GM12878 (cell line): Measurements from ENCODE around the gene MST1. TPM values are rescaled to one million over a fixed set of nuclear protein-coding genes. Genes with fewer than 3 reads are reported as not detected.

Experiments used
- ATAC-seq: fragments of 200-7000 bp; cut with Tn5 transposase; 3 replicates; pipeline ENCODE4 v1.9.1; 2020; ENCODE audit warnings: mild to moderate bottlenecking, moderate library complexity
- BruUV-seq: library from RNA; stranded (reverse); fragments of 400-500 nt; replicated peaks from 2 replicates; lab custom pipeline; 2021; lab: Mats Ljungman, UMichigan
- CTCF ChIA-PET: fragments of 300-600 bp; sonication (Branson Sonifier 250); formaldehyde crosslinking; extraction: SDS; loops from one replicate; lab custom pipeline; 2021; ENCODE audit warnings: inconsistent platforms; lab: Yijun Ruan, JAX
- POLR2A ChIA-PET: fragments of 350-600 bp; formaldehyde crosslinking; extraction: SDS; loops from one replicate; lab custom pipeline; 2021; ENCODE audit warnings: inconsistent platforms; lab: Charles Lee
- RAD21 ChIA-PET: fragments of 300-600 bp; sonication (Branson Sonifier 250); formaldehyde crosslinking; loops from one replicate; lab custom pipeline; 2023; ENCODE audit warnings: antibody characterized with exemption; ENCODE audit not compliant: unreplicated experiment; lab: Charles Lee
- SMC1A ChIA-PET: fragments of 300-600 bp; sonication (Branson Sonifier 250); formaldehyde crosslinking; loops from one replicate; lab custom pipeline; 2023; ENCODE audit not compliant: unreplicated experiment, uncharacterized antibody; lab: Charles Lee
- DNase-seq: peaks from one replicate; pipeline ENCODE4 v3.0.0-alpha.2; 2011; ENCODE audit warnings: low read depth, low spot score
- FAIRE-seq: peaks from 3 replicates; lab custom pipeline; 2011; peaks lifted over from hg19 to GRCh38; lab: Jason Lieb, UNC
- H2AFZ ChIP-seq: 2 replicates; pipeline ENCODE4 v1.6.0; 2011; ENCODE audit warnings: low read depth, low read length, control low read depth; ENCODE audit not compliant: control insufficient read depth
- H3K27ac ChIP-seq: 2 replicates; pipeline ENCODE4 v1.5.1; 2011; ENCODE audit warnings: control low read depth; ENCODE audit not compliant: control insufficient read depth, insufficient read depth
- H3K27me3 ChIP-seq, 2 experiments: replicated peaks in 1 of 2; 2 replicates each; pipeline versions ENCODE4 v1.6.0 to v1.6.1; 2011; ENCODE audit warnings: low read length in 1 of 2; ENCODE audit not compliant: control insufficient read depth in 2 of 2, insufficient read depth in 2 of 2
- H3K36me3 ChIP-seq, 2 experiments: 2 replicates each; pipeline ENCODE4 v1.5.1; 2011; ENCODE audit warnings: low read length in 1 of 2; ENCODE audit not compliant: control insufficient read depth in 2 of 2, insufficient read depth in 2 of 2
- H3K4me1 ChIP-seq: 2 replicates; pipeline ENCODE4 v1.6.1; 2011; ENCODE audit warnings: mild to moderate bottlenecking, low read length, moderate library complexity, mixed read lengths; ENCODE audit not compliant: control insufficient read depth, insufficient read depth
- H3K4me2 ChIP-seq: 2 replicates; pipeline ENCODE4 v1.6.0; 2011; ENCODE audit warnings: control low read depth; ENCODE audit not compliant: control insufficient read depth, insufficient read depth
- H3K4me3 ChIP-seq: fragments of 200-600 bp; sonication (generic); 2 replicates; pipeline ENCODE4 v1.5.1; 2016
- H3K79me2 ChIP-seq: 2 replicates; pipeline ENCODE4 v1.6.0; 2011; ENCODE audit warnings: low read length; ENCODE audit not compliant: control insufficient read depth, insufficient read depth
- H3K9ac ChIP-seq: 2 replicates; pipeline ENCODE4 v1.8.0; 2011; ENCODE audit warnings: low read length, control low read depth, mixed read lengths; ENCODE audit not compliant: control insufficient read depth, insufficient read depth
- H3K9me3 ChIP-seq: replicated peaks from 3 replicates; pipeline ENCODE4 v1.5.1; 2011; ENCODE audit warnings: mild to moderate bottlenecking, low read length; ENCODE audit not compliant: control insufficient read depth, insufficient read depth
- H4K20me1 ChIP-seq: 2 replicates; pipeline ENCODE4 v1.6.0; 2011; ENCODE audit not compliant: control insufficient read depth, insufficient read depth
- CBFB ChIP-seq: IDR thresholded peaks from 2 replicates; pipeline ENCODE4 v1.6.1; 2016; ENCODE audit warnings: antibody characterized with exemption, low read depth
- E2F8 ChIP-seq: fragments of 450-650 bp; IDR thresholded peaks from 2 replicates; pipeline ENCODE4 v1.6.1; 2018; ENCODE audit warnings: mild to moderate bottlenecking, low read depth, moderate library complexity; ENCODE audit not compliant: partially characterized antibody
- POLR2AphosphoS5 ChIP-seq: IDR thresholded peaks from 2 replicates; pipeline ENCODE4 v1.6.1; 2011; ENCODE audit warnings: mild to moderate bottlenecking, low read length, inconsistent platforms
- RELA ChIP-seq: fragments of 450-650 bp; IDR thresholded peaks from 2 replicates; pipeline ENCODE4 v1.8.0; 2014; ENCODE audit warnings: borderline replicate concordance; ENCODE audit not compliant: partially characterized antibody
- SMAD1 ChIP-seq: fragments of 450-650 bp; IDR thresholded peaks from 2 replicates; pipeline ENCODE4 v1.6.1; 2018; ENCODE audit warnings: mild to moderate bottlenecking, low read depth; ENCODE audit not compliant: partially characterized antibody
- TBL1XR1 ChIP-seq: IDR thresholded peaks from 2 replicates; pipeline ENCODE4 v1.6.1; 2012; ENCODE audit warnings: low read depth, low read length, improper control_type of control experiment
- ZBTB33 ChIP-seq: fragments of 450-650 bp; IDR thresholded peaks from 2 replicates; pipeline ENCODE4 v1.6.1; 2017; ENCODE audit warnings: mild to moderate bottlenecking
- ZBTB40 ChIP-seq: fragments of 450-650 bp; IDR thresholded peaks from 2 replicates; pipeline ENCODE4 v1.6.1; 2016; ENCODE audit warnings: mild to moderate bottlenecking, moderate library complexity, borderline replicate concordance
- ZNF217 ChIP-seq: fragments of 450-650 bp; IDR thresholded peaks from 2 replicates; pipeline ENCODE4 v1.6.1; 2017; ENCODE audit warnings: antibody characterized with exemption, mild to moderate bottlenecking
- WGBS: methylation state at CpG from one replicate; pipeline ENCODE4 v1.1.6; 2016; ENCODE audit warnings: low lambda C conversion rate; ENCODE audit not compliant: insufficient replicate concordance, insufficient coverage; ENCODE audit errors: missing lambda C conversion rate; 5-methylcytosine and 5-hydroxymethylcytosine counted together
- in situ Hi-C: fragments of 300-500 bp; cut with MboI; formaldehyde crosslinking; loops from 9 replicates; pipeline ENCODE4 v1.14.3; 2018; ENCODE audit warnings: mixed read lengths
- intact Hi-C: fragments of 100-400 bp; cut with micrococcal nuclease; formaldehyde crosslinking; loops from one replicate; pipeline ENCODE4 v1.14.2; 2022; ENCODE audit not compliant: unreplicated experiment
- polyA plus RNA-seq, 11 experiments: library from polyadenylated mRNA; depleted of rRNA in 4 of 11; unstranded in 6 of 11; stranded (reverse) in 5 of 11; fragments of >200 nt; fragmentation: Nextera tagmentation in 4 of 11; fragmentation: Illumina TruSeq in 1 of 11; extraction: Ambion mirVana in 4 of 11; extraction: Trizol in 1 of 11; gene quantifications; 1 replicate in 1 of 11; 2 replicates in 10 of 11; pipeline versions ENCODE4 v1.2.1 to v1.2.3, GENCODE V29; 2011 to 2016; ENCODE audit warnings: inconsistent platforms in 2 of 11, missing spikeins in 2 of 11, low read depth in 1 of 11
- total RNA-seq, 4 experiments: library from RNA; depleted of rRNA in 3 of 4; stranded (reverse); fragments of >200 nt in 3 of 4; fragmentation: Illumina TruSeq in 1 of 4; extraction: Trizol in 1 of 4; gene quantifications; 2 replicates each; pipeline versions ENCODE4 v1.2.1 to v1.2.3, GENCODE V29; 2013 to 2021

The MST1 gene
- total and polyA plus RNA-seq, 10 of the 15 experiments (the other 5 are each of a cell fraction or from before 2014, with no cell fraction given): 1.2 to 25.5 (median 4.1) TPM

GRCh38 chr3:49680493-49681231 lies 8.6 kb downstream of the MST1 start:
- intact Hi-C loops: no loop called here
- WGBS: 83% methylated on average over 7 of the region's 7 CpGs
- ATAC-seq (no peak), FAIRE-seq (no peak), DNase-seq (no peak)
- no peaks in the 10 kb centered on the region for H3K27me3 ChIP-seq
- ChIA-PET SMC1A (no interaction called here), POLR2A (interaction anchor here (0.6 kb wide), 1 partner anchor 12 kb away, joined by 5 read pairs; no protein-coding TSS in a partner anchor), RAD21 (no interaction called here), CTCF (no interaction called here)
- no peaks in the 10 kb centered on the region for H4K20me1 ChIP-seq
- H3K4me2 ChIP-seq: no peak overlapping the region
- no peak overlapping the region for H3K4me3 ChIP-seq
- no peaks in the 10 kb centered on the region for H3K9me3 ChIP-seq
- no peaks in the 10 kb centered on the region; the same call in 1 of the 2 replicates for H3K4me1 ChIP-seq
- in situ Hi-C loops: no loop called here
- H3K79me2 ChIP-seq: no peaks in the 10 kb centered on the region; the same call in 1 of the 2 replicates
- no TSS peak for BruUV-seq
- H3K27ac ChIP-seq: no peak overlapping the region
- H2AFZ ChIP-seq: no peak overlapping the region
- TF ChIP-seq POLR2AphosphoS5: no peak
- no peak for TF ChIP-seq ZBTB33
- no peak for TF ChIP-seq E2F8
- TF ChIP-seq ZNF217: no peak
- no peak for TF ChIP-seq SMAD1
- TF ChIP-seq ZBTB40: no peak
- TF ChIP-seq TBL1XR1: no peak
- TF ChIP-seq RELA: no peak
- no peak for TF ChIP-seq CBFB
- no peak overlapping the region for H3K9ac ChIP-seq
- H3K36me3 ChIP-seq: peaks cover 18 to 38% of the 10 kb centered on the region in 2 experiments
